ENCODE data around the gene RGPD8.
"Not testable (repeated sequence)": the region's sequence is repeated elsewhere in the genome, so short reads cannot be mapped to it uniquely, and the experiment has no call there.

DNA sequence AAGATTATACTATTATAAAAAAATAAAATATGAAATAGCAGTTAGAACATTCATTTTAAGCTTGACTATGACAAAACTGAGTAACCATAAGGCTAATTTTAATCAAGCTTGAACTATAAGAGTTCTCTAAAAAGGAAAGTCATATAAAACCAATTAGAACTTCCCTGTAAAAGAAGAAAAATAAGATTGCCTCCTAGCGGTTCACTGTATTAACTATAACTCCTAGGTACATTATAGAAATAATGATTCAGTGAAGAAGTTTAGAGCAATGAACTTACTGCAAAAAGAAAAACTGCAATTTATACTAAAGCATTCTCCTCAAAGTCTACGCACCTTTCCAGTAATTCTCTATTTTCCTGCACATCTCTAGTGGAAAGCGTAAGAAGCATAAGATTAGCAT lies 16.6 kb downstream of the RGPD8 start:
- TF ChIP-seq, protein P1, sequence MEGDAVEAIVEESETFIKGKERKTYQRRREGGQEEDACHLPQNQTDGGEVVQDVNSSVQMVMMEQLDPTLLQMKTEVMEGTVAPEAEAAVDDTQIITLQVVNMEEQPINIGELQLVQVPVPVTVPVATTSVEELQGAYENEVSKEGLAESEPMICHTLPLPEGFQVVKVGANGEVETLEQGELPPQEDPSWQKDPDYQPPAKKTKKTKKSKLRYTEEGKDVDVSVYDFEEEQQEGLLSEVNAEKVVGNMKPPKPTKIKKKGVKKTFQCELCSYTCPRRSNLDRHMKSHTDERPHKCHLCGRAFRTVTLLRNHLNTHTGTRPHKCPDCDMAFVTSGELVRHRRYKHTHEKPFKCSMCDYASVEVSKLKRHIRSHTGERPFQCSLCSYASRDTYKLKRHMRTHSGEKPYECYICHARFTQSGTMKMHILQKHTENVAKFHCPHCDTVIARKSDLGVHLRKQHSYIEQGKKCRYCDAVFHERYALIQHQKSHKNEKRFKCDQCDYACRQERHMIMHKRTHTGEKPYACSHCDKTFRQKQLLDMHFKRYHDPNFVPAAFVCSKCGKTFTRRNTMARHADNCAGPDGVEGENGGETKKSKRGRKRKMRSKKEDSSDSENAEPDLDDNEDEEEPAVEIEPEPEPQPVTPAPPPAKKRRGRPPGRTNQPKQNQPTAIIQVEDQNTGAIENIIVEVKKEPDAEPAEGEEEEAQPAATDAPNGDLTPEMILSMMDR (IDR thresholded peaks at IDR 0.05): not testable (repeated sequence)
- TF ChIP-seq EZH2 (IDR thresholded peaks at IDR 0.05; ENCODE audit: borderline replicate concordance, insufficient read depth, low read depth, low read length, poor library complexity, severe bottlenecking): not testable (repeated sequence)
